NCI-H2171 treated with DMSO at 0.1 percent for 48 hours (cell line): ENCODE data around the gene ASXL1.

Experiments
- DNase-seq: peaks from one replicate; lab custom pipeline; 2025; lab: John Stamatoyannopoulos, UW

ASXL1 gene

DNA sequence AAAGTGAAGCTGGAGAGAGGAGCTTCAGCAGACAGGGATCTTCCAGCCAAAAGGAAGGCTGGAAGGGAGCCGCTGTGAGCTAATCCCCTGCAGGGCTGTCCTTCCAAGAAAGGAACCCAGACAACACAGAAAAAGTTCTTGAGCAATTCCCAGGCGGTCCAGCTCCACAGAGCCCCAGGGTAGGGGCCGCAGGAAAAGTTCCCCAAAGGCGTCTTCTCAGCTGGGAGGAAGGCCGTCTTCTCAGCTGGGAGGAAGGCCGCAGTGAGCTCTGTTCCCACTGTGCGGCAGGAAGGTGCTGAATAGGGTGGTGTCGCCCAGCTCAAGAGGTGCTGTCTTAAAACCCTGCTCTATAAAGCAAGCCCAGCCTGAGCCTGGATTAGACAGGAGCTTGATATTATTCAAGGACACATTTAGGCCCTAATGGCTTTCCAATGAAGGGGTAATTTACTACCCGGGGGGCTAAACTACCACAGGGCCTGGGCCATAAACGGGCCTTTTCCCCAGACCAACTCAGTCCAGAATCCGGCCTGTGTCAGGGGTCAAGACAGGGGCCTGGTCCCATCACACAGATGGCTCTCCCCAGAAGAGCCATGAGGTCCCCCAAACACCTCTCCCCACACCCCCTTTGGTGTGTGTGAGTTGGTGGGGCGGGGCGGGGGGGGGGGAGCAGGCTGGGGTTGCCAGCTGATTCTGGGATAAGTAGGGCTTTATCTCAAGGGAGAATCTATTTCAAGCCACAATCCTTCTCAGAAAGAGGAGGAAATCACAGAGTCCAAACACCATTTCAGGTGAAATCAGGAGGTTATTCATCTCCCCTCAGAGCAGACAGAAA lies 123.4 kb downstream of the ASXL1 start:
- DNase-seq: no peak

GRCh38 chr20:32482143-32482441 lies 124.0 kb downstream of the ASXL1 start:
- DNase-seq: no peak

DNA sequence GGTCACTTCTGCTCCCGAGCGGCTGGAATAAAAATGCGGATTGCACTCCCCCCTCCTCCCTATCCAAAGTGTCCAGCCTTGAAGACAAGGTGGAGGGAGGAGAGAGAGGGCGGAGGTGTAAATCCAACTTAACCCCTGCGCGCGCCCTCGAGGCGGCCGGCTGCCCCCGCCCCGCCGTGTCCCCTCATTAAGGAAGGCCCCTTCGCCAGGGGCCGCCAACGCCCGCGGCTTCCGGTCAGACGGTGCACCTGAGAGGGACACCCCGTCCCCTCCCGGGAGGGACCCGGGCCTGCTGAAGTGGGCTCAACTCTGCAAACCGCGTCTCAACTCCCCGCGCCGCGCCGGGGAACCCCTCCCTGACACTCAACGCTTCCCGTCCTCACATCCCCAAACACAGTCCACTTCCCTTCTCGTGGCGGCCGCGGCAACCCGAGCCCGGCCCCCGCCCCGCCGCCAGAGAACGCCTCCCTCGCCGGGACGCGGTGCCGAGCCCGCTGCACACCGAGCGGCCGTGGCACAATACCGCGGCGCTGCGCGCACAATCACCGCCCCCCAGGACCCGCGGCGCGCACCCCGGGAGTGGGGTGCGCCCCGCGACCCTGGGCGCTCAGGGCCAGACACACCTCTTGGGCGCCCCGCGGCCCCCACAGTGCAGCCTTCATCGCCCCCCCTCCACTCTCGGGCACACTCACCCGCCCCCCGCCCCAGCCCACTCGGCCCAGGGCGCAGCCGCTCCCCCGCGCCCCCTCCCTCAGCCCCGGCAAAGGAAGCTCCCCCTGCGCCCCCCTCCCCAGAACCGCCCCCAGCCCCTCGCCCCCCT lies 124.5 kb downstream of the ASXL1 start:
- no peak for DNase-seq

GRCh38 chr20:32483351-32484224 lies 125.5 kb downstream of the ASXL1 start:
- DNase-seq: peak; percentile 93

GRCh38 chr20:32484225-32484957 lies 126.3 kb downstream of the ASXL1 start:
- DNase-seq: peak; percentile 71

DNA sequence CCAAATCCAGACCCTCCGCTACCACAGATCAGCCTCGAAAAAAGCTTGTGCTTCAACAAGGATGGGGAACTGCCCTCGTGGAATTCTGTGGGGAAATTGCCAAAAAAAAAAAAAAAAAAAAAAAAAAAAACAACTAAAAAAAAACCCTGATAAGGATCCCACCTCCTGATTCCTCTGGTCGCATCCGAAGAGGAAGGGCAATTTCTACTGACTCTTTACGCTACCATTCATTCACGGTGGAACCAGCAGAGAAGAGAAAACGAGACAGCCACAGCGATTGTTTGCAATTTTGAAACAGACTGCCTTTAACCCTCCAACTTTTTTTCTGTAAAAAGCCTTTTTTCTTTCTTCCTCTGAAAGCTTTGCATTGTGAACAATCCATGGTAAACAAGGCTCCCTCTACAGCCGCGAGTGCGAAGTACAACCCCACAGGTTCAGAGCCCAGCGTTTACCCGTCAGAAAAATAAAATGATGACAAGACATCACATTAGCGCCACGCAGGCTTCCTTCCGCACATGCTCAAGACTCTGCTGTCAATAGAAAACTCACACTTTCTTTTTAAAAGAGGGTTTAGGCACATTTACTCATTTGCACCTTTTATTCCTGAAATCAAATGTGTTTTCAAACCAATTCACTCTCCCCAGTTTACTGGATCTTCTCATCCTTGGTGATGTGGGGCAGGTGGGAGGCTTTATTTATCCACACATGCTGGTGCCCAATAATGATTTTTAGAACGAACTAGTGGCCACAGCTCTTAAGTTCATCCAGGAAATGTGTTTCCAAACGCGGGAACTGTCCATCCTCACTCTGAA lies 127.0 kb downstream of the ASXL1 start:
- peak; percentile 95 for DNase-seq

DNA sequence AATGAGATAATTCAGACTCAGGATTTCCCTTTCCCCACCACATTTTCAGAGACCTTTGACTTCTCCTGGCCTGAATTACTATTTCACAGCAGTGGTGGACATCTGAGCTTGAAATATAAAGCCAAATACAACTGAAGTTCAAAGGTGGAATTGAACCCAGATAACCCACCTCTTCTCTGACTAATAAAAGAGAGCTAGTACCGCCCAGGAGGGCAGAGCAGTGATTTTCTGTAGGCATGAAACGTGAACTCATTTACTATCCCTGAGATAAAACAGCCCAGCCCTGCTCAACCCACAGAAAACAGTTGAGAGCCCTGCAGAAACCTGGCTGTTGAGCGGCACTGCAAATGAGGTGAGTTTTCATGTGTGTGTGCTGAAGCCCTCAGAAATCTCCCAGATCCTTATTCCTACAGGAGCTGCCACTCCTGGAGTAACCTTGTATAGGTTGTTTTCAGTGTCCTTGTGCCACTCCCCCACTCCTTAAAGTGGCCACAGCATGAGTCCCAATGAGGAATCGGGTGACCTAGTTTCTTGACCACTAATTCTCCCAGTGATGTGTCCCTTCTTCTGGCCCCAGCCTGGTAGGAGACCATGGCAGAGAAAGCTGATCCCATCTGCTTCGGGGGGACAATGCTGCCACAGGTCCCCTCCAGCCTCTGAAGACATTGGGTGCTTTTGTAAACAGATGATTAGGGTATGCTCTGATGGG lies 127.8 kb downstream of the ASXL1 start:
- no peak for DNase-seq

GRCh38 chr20:32487381-32487780 lies 129.2 kb downstream of the ASXL1 start:
- DNase-seq: no peak

DNA sequence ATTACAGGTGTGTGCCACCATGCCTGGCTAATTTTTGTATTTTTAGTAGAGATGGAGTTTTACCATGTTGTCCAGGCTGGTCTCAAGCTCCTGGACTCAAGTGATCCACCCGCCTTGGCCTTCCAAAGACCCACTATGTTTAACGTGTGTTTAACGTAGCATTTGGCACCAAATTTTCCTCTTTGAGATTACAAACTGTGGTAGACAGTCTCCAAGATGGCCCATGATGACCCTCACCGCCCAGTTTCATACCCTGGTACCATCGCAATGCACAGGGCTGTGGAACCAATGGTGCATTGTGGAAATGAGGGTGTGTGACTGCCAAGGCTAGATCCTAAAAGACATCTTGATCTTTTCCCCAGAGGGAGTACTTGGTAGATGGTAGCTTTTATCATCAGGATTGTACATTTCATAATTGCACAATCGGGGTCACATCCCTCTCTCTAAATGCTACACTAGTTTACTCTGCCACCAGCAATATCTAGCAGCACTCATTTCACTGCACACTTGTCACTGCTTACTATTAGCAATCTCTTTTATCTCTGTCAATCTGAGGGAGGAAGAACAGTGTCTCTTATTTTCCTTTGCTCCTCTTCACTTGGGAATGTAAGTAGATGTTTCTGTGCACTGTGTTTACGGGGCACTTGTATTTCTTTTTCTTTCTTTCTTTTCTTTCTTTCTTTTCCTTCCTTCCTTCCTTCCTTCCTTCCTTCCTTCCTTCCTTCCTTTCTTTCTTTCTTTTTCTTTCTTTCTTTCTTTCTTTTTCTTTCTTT lies 130.1 kb downstream of the ASXL1 start:
- DNase-seq: no peak
